GM18502 (cell line): Measurements from ENCODE around the gene PDE4D.

Source experiments
- ATAC-seq: cut with Tn5 transposase; IDR thresholded peaks from one replicate; pipeline ENCODE4 v1.9.1; 2021; ENCODE audit warnings: mild to moderate bottlenecking; ENCODE audit not compliant: unreplicated experiment, poor library complexity

PDE4D gene

DNA sequence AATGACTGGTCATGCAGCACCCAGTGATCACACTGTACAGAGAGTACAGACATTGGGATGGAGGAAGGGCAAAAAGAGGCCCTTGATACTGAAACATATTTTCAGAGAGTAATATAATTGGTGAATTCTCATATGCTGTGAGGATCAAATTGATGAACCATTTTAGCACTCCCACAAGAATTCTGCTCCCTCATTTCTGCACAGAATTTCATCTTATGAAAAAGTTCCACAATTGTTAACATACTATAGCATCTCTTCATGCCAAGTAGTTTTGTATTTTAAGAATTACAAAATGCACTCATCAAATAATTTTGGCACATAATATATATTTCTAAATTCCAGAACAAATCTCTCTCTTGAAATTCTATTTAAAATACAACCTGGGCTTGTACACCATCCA lies 351.2 kb downstream of the PDE4D start:
- no peak for ATAC-seq

DNA sequence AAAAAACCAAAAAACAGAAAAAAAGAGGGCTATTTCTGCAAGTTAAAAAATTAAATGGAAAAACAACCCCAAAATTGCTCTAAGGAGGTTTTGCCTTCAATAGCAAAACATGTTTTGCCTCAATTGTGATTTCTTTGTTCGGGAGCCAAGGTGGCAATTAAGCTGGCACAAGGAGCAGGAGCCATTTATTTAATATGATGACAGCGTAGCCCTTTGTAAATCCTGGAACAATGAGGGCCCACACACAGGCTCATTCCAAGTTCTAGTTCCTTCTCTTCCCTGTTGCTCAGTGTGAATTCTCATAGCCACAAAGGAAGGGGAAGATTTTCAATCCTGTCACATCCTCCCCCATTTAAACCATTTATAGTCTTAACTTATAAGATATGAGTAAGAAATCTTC lies 353.2 kb downstream of the PDE4D start:
- ATAC-seq: no peak

DNA sequence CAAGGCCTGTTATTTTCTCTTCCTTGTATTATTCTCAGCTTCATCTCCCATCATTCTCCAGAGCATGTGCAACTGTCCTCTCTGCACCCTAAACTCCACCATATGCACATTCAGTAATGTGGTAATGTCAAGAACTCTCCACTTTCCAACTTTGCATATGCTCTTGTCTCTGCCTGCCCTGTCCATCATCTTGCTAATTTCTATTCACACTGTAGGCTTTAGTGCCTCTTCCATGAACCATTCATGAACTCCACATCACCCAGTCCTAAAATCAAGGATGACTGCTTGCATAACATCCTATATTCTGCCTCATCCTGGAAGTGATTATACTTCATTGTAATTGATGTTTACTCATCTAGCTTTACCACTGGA lies 354.8 kb downstream of the PDE4D start:
- ATAC-seq: no peak

DNA sequence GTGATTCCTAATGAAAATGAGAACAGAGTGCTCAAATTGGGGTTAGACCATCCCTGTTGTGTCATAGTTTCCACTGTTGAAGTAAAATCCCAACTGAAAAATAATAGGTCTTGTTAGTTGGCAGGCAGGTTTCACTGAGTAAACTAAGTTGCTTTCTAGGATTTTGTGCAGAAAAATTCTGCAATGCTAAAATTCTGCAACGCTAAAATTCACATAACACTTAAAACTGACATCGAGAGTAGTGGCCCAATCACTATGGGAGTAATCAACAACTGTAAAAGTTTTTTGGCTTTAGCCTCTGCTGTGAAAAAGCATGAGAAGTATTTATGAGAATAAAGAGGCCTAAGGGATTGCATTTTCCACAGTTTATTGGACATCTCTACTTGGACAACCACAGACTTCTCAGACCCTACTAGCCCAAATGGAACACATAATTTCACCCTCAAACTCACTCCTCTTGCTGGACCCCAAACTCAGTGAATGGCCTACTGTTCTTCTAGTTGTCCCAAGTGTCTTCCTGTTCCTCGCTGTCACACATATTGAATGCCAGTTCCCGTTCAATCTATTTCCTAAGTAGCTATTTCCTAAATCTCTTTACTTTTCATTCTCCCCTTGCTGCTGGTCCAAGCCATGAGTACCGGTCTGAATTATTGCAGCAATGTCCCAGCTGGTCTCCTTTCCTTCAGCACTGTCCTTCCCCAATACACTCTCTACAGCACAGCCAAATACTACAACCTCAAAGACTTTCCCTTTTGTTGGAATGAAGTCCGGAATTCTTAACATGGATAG lies 355.4 kb downstream of the PDE4D start:
- no peak for ATAC-seq

DNA sequence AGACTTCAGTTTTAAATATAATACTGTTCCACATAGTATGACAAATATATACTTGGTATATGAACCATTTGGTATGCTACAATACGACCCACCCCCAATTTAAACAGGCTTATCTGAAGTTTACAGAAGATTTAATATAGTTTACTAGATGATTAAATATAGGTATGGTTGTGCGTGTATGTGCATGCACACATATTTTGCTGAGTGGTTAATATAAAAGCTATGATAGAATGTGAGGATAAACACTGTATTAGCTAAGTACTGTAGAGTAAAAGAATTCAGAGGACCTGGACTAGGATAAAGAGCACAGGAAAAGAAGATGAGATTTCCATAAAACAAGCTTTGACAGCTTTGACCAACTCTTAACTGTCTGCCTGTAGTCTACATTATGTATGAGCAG lies 356.7 kb downstream of the PDE4D start:
- ATAC-seq: no peak

DNA sequence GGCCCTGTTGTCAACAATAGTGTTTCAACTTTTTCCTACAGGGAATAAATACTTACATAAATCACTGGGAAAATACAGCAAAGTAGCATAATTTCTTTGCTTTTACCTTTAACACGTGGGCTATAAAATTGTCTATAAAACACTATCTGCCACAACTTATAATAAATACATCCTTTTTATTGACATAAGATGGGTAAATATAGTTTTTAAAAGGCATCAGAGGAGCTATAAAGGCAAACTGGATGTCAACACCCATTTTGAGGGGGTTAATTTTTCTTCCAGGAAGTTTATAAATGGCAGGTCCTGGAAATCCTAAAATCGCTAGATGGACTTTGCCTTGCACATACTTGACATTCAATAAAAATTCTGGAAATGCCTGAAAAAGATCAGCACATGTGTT lies 358.0 kb downstream of the PDE4D start:
- no peak for ATAC-seq

DNA sequence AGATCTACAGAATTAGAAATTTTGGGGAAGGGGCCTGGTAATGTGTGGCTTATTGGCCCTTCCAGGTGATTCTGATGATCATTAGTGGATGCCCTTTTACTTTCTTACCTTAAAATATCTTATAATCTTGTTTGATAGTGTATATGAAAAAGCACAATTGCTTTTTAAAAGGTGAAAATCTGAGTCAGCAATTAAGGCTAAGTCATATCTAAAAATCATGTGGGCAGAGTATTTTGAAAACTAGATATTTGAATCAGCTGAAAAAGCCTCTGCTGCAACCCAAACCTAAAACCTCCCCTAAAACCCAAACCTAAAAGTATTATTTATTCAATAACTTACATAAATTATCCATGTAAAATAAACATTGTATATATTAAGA lies 359.8 kb downstream of the PDE4D start:
- no peak for ATAC-seq

DNA sequence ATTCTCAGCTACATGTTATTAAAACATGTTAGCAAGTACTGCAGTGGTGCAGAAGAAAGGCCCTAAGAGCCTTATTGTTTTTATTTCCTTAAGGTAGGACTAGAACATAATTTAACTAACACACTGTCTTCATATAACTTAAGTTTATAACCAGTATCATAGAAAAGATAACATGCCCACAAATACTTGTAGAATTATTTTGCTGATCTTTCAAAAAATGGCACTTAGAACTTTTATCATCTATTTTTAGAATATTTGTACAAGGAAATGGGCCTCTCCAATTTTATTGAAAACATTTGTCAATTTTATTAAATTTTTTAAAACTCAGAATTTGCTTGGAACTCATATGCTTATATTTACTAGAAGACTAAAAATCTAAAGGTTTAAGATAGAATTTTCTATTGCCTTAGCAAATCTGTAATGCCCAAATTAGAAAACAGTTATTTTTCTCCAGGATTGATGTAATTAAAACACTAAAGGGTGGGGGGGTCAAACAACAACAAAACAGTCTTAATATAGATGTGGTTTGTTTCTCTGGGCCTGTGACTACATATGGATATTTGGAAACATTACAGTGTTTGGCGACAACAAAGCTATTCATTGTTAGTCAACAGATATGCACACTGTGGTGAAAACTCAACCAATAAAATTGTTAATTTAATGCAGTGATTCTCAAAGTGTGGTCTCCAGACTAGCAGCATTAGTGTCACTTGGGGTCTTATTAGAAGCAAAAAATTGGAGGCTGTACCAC lies 360.4 kb downstream of the PDE4D start:
- no peak for ATAC-seq

DNA sequence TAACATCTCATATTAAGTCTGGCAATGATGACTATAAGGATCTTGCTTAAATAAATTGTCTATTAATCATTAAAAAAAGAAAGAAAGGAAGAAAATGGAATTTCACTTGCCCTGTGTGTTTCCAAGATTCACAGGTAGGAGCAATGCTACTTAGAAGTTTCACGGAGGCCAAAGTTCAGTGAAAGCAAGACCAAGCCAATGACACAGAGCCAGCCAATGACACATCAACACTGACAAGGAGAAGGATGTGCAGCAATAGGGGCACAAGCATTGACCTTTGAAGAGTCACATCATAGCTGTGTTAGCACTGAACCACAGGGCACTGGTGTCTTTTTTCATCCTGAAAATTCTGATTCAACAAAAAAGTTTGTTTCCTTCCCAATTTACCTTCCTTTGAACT lies 364.3 kb downstream of the PDE4D start:
- no peak for ATAC-seq

DNA sequence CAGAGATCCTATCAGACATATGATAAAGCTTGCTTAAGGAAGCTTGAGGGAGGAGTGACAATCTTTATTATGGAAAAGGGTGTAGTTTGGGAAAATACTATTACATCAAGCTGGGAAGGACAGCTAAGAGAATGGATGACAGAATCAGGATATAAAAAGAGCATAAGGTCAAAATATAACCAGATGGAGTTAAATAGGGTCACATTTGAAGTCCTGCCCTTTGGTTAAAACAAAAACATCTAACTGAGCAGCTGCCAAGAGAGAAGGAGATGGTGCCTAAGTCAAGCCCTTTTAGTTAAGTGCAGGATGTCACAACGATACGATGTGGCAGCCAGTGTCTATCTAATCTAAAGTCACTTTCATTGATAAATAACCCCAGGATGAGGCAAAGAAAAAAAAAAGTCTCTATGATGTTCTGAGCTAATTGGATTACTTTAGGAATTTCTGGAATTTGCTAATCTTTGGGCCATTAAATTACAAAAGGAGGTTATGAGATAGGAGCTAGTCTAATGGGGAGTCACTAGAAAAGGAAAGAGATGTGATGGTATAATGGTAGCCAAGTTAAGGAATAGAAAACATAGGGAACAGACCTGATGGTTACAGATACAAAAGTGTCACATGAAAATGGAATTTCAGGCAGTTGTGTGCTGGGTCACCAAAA lies 365.2 kb downstream of the PDE4D start:
- no peak for ATAC-seq

DNA sequence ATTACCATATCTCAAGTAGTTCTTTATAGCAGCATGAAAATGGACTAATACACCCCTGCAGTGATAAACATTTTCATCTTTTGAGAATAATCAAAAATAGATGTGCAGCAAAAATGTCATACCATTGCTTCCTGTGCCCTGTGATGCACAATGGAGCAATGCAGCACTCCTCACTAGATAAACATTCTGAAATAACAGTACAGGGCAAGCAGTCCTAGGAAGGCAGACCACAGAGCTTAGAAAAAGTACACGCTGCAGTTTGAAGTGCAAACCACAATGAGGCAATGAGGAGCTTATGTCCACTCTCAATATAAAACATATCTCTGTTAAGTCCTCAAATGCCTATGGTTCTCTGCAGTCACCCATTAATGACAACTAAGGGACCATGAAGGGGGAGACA lies 367.6 kb downstream of the PDE4D start:
- ATAC-seq: no peak

DNA sequence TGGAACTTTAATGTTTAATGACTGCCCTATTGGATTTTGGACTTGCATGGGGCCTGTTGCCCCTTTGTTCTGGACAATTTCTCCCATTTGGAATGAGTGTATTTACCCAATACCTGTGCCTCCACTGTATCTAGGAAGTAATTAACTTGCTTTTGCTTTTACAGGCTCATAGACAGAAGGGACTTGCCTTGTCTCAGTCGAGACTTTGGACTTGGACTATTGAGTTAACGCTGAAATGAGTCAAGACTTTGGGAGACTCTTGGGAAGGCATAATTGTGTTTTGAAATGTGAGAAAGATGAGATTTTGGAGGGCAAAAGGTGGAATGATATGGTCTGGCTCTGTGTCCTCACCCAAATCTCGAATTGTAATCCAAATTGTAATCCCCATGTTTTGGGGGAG lies 368.2 kb downstream of the PDE4D start:
- ATAC-seq: no peak

DNA sequence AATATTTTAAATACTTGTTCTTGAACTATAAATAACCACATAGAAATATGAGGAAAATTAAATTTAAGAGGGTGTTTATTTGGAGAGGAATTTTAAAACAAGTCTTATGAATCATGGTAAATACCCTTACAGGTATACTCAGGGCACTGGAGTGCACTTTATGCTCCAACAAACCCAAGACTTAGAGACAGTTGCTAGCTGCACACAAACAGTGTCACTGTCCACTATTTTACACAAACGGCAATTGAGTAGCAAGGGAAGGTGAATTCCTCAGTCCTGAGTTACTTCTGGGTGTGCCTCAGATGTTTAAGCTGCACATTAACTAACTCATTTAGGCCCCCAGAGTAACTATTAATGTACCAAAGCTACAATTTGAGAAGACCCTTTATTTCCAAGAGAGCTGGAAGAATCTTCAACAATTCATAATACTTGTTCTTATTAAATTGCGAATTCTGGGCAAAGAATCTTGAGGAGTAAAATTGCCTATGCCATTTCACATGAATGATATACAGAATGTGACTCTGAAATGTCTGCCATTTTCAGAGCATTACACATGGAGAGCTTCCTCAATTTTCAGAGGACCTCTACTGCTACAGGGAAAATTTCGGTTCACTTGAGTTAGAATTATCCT lies 371.2 kb downstream of the PDE4D start:
- no peak for ATAC-seq

DNA sequence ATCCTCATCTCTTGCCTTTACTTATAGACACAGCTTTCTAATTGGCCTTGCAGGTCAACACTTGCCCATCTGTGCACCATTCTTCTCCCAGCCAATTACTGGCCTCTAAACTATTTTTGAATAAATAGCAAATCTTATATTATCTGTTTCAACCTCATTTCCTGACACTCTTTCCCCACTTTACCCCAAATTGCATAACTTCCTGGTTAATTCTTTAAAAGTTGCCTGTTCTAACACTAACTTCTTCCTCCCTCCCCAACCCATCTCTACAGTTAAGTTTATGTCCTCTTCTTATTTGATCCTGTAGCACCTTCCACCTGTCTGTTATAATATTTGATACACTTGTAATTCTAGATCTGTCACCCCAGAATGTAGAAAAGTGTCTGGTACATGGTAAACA lies 372.1 kb downstream of the PDE4D start:
- ATAC-seq: no peak

DNA sequence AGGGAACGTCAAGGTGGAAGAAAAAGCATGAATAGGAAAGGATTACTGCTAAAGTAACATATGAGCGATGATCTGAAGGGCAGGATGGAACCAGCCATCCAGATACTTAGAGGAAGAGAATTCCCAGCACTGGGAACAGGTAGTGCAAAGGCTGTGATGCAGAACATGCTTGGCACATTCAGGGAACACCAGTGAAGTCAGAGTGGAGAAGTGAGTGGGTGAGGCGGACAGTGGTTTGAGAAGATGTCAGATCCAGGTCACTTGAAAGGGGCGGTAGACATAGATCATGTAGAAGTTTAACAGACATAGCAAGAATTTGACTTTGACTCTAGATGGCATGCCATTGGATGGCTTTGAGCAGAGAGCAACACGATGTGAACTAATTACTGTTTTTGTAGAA lies 374.2 kb downstream of the PDE4D start:
- no peak for ATAC-seq

DNA sequence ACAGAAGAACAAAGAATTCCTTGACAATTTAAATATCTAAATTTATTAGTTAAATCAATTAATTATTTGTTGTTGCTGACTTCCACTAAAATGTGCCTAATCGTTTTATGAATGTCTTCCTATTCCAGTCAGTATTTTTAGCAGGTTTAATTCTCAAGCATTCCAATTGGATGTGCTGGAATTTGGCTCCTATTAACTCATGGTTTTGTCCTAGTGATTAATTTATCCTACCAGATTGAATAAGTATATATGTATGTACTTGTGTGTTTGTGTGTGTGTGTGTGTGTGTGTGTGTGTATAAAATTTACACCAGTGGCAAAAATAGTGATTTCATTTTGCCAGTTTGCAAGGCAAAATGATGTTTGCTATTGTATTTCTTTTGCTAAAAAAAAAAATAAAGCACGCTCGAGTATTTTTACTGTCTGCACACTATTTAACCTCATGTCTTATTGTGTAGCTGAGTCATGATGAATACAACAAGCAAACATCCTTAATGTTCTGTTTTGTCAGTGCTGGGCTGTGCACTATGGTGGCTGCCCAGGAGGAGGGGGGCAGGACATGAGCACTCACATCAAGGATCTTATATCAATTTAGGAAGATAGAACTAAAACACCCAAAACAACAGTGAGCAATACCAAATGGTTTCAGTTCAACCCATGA lies 375.5 kb downstream of the PDE4D start:
- ATAC-seq: no peak

DNA sequence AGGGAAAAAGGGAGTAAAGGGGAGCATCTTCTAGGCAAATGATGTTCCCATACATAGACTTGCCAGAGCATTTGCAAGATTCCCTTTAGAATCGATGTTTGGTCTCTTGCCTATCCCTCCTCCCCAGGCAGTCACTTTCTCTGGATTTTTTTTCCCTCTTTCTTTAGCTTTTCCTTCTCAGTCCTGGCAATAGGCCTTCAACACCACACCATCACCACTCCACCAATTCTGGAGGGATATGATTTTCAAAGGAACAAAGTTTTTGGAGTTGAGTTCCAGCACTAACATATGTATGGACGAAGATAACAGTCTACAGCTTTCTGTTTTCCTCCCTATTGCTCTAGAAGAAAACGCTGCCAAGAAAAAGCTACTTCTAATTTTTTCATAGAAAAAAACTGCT lies 377.4 kb downstream of the PDE4D start:
- no peak for ATAC-seq

DNA sequence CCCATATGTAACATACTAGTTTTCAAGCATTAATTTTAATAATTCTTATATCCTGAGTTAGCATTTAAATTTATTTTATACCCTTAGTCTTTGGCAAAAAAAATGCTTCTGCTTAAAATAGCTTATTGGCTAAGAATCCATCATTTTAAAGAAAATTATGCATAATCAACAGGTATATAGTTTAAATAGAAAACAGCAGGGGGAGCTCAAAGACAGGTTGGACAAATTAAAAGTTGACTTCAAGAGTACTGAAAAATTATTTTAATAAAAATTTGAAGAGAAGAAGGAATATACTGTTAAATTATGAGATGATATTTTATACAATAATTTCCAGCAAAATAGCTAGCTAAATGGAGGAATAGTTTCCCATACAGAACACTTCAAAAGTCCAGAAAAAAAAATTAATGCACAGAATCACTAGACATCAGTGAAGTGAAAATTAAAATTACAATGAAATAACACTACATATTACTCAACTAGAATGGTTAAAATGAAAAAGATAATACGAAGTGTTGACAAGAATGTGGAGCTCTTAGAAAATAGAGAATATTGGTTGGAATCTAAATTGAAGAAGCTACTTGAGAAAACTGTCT lies 387.1 kb downstream of the PDE4D start:
- no peak for ATAC-seq

DNA sequence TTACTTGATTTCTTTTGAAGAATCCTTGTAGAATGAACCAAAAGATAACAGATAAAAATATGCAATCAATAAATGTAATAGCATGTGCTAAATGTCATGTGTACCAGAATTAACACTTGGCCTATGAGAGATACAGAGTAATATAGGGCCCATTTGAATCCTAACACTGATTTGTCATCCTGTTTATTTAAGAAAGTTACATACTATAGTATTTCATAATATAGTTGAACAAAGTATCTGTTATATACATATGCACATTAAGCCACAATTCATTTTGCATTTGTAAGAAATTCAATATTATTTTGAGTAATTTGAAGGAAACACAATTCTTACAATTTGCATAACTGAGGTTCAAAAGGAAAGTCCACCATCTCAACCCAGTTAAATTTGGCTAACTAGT lies 389.5 kb downstream of the PDE4D start:
- no peak for ATAC-seq

DNA sequence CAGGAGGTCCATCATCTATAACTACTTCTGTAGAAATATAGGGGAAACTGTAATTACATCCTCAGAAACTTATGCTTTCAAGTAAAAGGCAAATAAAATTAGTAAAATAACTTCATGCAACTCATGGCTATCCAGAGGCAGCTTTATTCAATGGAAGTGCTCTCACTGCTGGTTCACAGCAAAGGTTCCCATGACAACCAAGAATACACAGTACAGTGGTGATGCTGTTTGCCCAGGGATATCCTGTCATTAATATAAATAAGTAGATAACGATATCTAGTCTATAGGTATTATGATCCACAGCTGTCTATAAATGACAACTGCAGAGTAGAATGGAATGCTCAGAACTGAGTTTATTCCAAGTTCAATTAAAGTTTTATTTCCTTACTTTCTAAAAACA lies 390.3 kb downstream of the PDE4D start:
- no peak for ATAC-seq
